ENCODE data around the gene PNLDC1.
A peak's percentile ranks its signal among the peaks of the same experiment; 100 is the strongest.

PNLDC1 gene

DNA sequence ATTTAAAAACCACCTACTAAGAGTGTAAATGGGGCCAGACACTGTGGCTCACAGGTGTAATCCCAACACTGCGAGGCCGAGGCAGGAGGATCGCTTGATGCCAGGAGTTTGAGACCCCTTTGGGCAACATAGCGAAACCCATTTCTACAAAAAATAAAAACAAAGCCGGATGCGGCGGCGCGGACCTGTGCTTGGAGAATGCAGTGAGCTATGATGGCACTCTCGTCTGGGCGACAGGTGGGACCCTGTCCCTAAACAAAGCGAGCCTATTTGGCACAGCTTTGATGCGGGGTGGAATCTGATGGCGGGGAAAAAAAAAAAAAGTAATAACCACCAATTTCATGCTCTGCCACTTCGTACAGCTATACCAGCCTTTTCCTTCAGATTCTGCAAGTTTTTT, 11.8 kb upstream of the PNLDC1 start:
- peaks cover 78% of the 10 kb centered on the region for H4K20me1 ChIP-seq (ENCODE audit: insufficient read depth, low read length, poor library complexity, severe bottlenecking)

DNA sequence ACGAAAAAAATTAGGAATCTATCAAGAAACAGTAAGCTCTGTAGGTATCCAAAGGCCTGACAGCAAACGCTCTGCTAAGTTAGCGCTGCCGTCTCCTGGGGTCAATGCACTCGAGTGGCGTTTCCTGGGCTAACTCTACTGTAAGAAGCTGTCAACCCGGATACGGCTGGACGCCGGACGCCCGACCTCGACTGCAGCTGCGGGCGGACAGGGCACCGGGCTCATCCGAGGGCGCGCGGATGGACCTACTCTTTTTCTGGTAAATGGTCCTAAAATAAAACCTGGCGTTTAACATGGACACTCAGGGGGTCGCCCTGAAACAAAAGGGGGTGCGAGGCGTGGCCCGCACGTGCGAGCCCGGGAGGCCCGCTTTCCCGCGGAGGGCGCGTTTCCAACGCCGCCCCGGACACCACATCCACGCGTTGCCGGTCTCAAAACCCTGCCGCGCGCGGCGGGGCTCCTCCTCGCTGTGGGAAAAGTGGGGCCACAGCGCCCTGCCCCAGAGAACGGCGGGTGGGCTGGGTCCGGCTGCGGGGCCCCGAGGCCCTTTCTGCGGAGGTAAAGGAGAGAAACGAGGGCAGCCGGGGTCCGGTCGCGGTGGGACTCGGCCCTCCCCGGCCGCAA, 11.2 kb upstream of the PNLDC1 start:
- H3K4me1 ChIP-seq (ENCODE audit: insufficient read depth, low read length, poor library complexity, severe bottlenecking): peaks cover 54% of the 10 kb centered on the region
- TF ChIP-seq EZH2phosphoT487 (IDR thresholded peaks at IDR 0.05; ENCODE audit: borderline replicate concordance): no peak
- TF ChIP-seq, protein P1, sequence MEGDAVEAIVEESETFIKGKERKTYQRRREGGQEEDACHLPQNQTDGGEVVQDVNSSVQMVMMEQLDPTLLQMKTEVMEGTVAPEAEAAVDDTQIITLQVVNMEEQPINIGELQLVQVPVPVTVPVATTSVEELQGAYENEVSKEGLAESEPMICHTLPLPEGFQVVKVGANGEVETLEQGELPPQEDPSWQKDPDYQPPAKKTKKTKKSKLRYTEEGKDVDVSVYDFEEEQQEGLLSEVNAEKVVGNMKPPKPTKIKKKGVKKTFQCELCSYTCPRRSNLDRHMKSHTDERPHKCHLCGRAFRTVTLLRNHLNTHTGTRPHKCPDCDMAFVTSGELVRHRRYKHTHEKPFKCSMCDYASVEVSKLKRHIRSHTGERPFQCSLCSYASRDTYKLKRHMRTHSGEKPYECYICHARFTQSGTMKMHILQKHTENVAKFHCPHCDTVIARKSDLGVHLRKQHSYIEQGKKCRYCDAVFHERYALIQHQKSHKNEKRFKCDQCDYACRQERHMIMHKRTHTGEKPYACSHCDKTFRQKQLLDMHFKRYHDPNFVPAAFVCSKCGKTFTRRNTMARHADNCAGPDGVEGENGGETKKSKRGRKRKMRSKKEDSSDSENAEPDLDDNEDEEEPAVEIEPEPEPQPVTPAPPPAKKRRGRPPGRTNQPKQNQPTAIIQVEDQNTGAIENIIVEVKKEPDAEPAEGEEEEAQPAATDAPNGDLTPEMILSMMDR (conservative IDR thresholded peaks at IDR 0.05; ENCODE audit: low read length): no peak
- no peaks in the 10 kb centered on the region for H3K27me3 ChIP-seq (ENCODE audit: insufficient read depth, low read length, poor library complexity, severe bottlenecking)
- H2AFZ ChIP-seq (ENCODE audit: low read length): peak overlapping the region; percentile 53; the same call in 1 of the 2 replicates
- H3K4me2 ChIP-seq (ENCODE audit: low read depth, low read length, poor library complexity, severe bottlenecking): peak overlapping the region; percentile 99
- H3K4me3 ChIP-seq (ENCODE audit: low read length, poor library complexity, severe bottlenecking): peak overlapping the region; percentile 97
- H3K9me3 ChIP-seq (ENCODE audit: insufficient read depth, low read depth, low read length): no peaks in the 10 kb centered on the region
- no peaks in the 10 kb centered on the region for H3F3A ChIP-seq (ENCODE audit: low read depth)
- H3K9ac ChIP-seq (ENCODE audit: low read depth, low read length, poor library complexity, severe bottlenecking): peak overlapping the region; percentile 96
- peaks cover 33% of the 10 kb centered on the region for H3K36me3 ChIP-seq (ENCODE audit: insufficient read depth, low read length)
- H3K79me2 ChIP-seq (ENCODE audit: insufficient read depth, low read length): peaks cover 91% of the 10 kb centered on the region
- H3K9me2 ChIP-seq (replicated peaks; ENCODE audit: low read depth, low read length): no peaks in the 10 kb centered on the region
- H4K20me1 ChIP-seq (ENCODE audit: insufficient read depth, low read length, poor library complexity, severe bottlenecking): peaks cover 75% of the 10 kb centered on the region

More for the DNA sequence above, 11.8 kb upstream of the PNLDC1 start:
- H3K9ac ChIP-seq (ENCODE audit: low read depth, low read length, poor library complexity, severe bottlenecking): peak overlapping the region; percentile 96
- peaks cover 91% of the 10 kb centered on the region for H3K79me2 ChIP-seq (ENCODE audit: insufficient read depth, low read length)
- H2AFZ ChIP-seq (ENCODE audit: low read length): no peak overlapping the region
- peaks cover 59% of the 10 kb centered on the region for H3K4me1 ChIP-seq (ENCODE audit: insufficient read depth, low read length, poor library complexity, severe bottlenecking)
- H3K36me3 ChIP-seq (ENCODE audit: insufficient read depth, low read length): peaks cover 39% of the 10 kb centered on the region
- peak overlapping the region; percentile 97 for H3K4me3 ChIP-seq (ENCODE audit: low read length, poor library complexity, severe bottlenecking)
- H3K4me2 ChIP-seq (ENCODE audit: low read depth, low read length, poor library complexity, severe bottlenecking): peak overlapping the region; percentile 99
- H3K9me3 ChIP-seq (ENCODE audit: insufficient read depth, low read depth, low read length): no peaks in the 10 kb centered on the region
- H3K27me3 ChIP-seq (ENCODE audit: insufficient read depth, low read length, poor library complexity, severe bottlenecking): no peaks in the 10 kb centered on the region
- H3F3A ChIP-seq (ENCODE audit: low read depth): no peaks in the 10 kb centered on the region
- no peak for TF ChIP-seq EZH2phosphoT487 (IDR thresholded peaks at IDR 0.05; ENCODE audit: borderline replicate concordance)
- TF ChIP-seq, protein P1 (conservative IDR thresholded peaks at IDR 0.05; ENCODE audit: low read length): no peak
- H3K9me2 ChIP-seq (replicated peaks; ENCODE audit: low read depth, low read length): no peaks in the 10 kb centered on the region

DNA sequence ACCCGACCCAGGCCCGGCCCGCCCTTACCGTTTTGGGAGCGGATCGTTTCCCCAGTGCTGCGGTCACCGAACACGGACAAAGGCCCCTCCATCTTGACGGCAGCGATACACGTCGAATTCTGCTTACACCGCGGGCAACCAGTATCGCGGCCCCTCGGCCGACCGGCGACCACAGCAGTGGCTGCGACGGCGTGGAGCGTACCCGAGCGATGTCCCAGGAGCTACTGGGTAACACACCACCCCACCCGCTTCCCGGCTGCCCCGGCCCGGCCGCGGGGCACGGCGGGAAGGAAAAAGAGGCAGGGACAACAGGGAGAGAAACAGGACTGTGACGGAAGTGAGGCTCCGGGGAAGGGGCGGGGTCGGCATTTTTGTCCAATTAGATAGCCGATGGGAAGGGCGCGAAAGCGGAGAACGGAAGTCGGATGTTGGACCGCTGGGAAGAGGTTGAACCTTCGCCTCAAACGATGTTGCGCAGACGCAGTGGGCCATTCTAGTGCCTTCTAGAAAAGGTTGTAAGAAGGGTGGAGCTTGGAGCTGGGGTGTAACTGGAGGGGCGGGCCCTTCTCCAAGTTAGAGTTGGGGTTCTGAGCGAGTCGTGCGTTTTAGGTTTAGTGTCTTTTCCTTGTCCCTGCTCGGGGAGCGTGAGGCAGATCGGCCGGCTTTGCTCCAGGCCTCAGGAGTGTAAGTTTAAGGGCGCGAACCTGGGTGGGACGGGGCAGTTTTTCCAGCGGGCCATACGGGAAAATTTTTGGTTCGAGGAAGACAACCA, 10.5 kb upstream of the PNLDC1 start, which contains the start of gene TCP1:
Gene TCP1, minus strand, starts transcription at position 226 of the 772 bp plus-strand sequence. Its CDS starts 134 bp downstream, at position 92.
- H4K20me1 ChIP-seq (ENCODE audit: insufficient read depth, low read length, poor library complexity, severe bottlenecking): peaks cover 78% of the 10 kb centered on the region
- no peaks in the 10 kb centered on the region for H3K27me3 ChIP-seq (ENCODE audit: insufficient read depth, low read length, poor library complexity, severe bottlenecking)
- H3K79me2 ChIP-seq (ENCODE audit: insufficient read depth, low read length): peaks cover 91% of the 10 kb centered on the region
- H3F3A ChIP-seq (ENCODE audit: low read depth): no peaks in the 10 kb centered on the region
- H3K9me2 ChIP-seq (replicated peaks; ENCODE audit: low read depth, low read length): no peaks in the 10 kb centered on the region
- peak within 1 kb of the TSS; percentile 96 for H3K9ac ChIP-seq (ENCODE audit: low read depth, low read length, poor library complexity, severe bottlenecking)
- H3K4me2 ChIP-seq (ENCODE audit: low read depth, low read length, poor library complexity, severe bottlenecking): peak within 1 kb of the TSS; percentile 99
- no peaks in the 10 kb centered on the region for H3K9me3 ChIP-seq (ENCODE audit: insufficient read depth, low read depth, low read length)
- peaks cover 56% of the 10 kb centered on the region for H3K4me1 ChIP-seq (ENCODE audit: insufficient read depth, low read length, poor library complexity, severe bottlenecking)
- TF ChIP-seq EZH2phosphoT487 (IDR thresholded peaks at IDR 0.05; ENCODE audit: borderline replicate concordance): no peak
- TF ChIP-seq, protein P1 (conservative IDR thresholded peaks at IDR 0.05; ENCODE audit: low read length): no peak
- H2AFZ ChIP-seq (ENCODE audit: low read length): peak within 1 kb of the TSS; percentile 87
- peaks cover 32% of the 10 kb centered on the region for H3K36me3 ChIP-seq (ENCODE audit: insufficient read depth, low read length)
- H3K4me3 ChIP-seq (ENCODE audit: low read length, poor library complexity, severe bottlenecking): peak within 1 kb of the TSS; percentile 97

All from Loucy (cell line).